GM19351 (cell line): ENCODE data around the gene COMT.

ENCODE experiments used
- ATAC-seq: cut with Tn5 transposase; IDR thresholded peaks from one replicate; pipeline ENCODE4 v1.9.1; 2021; ENCODE audit warnings: mild to moderate bottlenecking, moderate library complexity; ENCODE audit not compliant: unreplicated experiment

Gene COMT

GRCh38 chr22:19967850-19968449 lies 26.4 kb downstream of the COMT start:
- no peak for ATAC-seq

GRCh38 chr22:19968450-19968891 lies 26.9 kb downstream of the COMT start:
- ATAC-seq, result no peak

- no peak for ATAC-seq
Measured at GRCh38 chr22:19969141-19969928, 27.8 kb downstream of the COMT start.

GRCh38 chr22:19970031-19970478 lies 28.5 kb downstream of the COMT start:
- no peak for ATAC-seq

GRCh38 chr22:19970479-19971275 lies 29.1 kb downstream of the COMT start:
- ATAC-seq, result no peak

GRCh38 chr22:19971276-19972124 lies 29.9 kb downstream of the COMT start:
- no peak for ATAC-seq

GRCh38 chr22:19972251-19972650 lies 30.7 kb downstream of the COMT start:
- ATAC-seq, result no peak

GRCh38 chr22:19972652-19973550 lies 31.3 kb downstream of the COMT start:
- no peak for ATAC-seq

- ATAC-seq, result no peak
Measured at GRCh38 chr22:19973551-19974267, 32.1 kb downstream of the COMT start.

GRCh38 chr22:19974268-19974861 lies 32.8 kb downstream of the COMT start:
- no peak for ATAC-seq

- ATAC-seq, result no peak
Measured at GRCh38 chr22:19974935-19975706, 33.5 kb downstream of the COMT start.

GRCh38 chr22:19975707-19976035 lies 34.1 kb downstream of the COMT start:
- no peak for ATAC-seq

GRCh38 chr22:19976671-19977070 lies 35.1 kb downstream of the COMT start:
- ATAC-seq, result no peak

- no peak for ATAC-seq
Measured at GRCh38 chr22:19977296-19978243, 36.0 kb downstream of the COMT start.

GRCh38 chr22:19978748-19979147 lies 37.2 kb downstream of the COMT start:
- ATAC-seq, result no peak

GRCh38 chr22:19979712-19980493 lies 38.3 kb downstream of the COMT start:
- ATAC-seq, result no peak
